T-helper 1 cell treated with Interleukin-12 subunit alpha and Interleukin-12 subunit beta and Interleukin-4 antibody, amounts not matched to agents 30 ng/mL and 1 ng/mL, for 36 hours (primary cell): ENCODE results near the gene PVALEF. TPM values are rescaled to one million over a fixed set of nuclear protein-coding genes. Genes with fewer than 3 reads are reported as not detected.

Experiments used
- intact Hi-C: fragments of 100-400 bp; cut with micrococcal nuclease; formaldehyde crosslinking; loops from one replicate; pipeline ENCODE4 v1.15.1; 2024
- total RNA-seq: library from RNA; stranded (reverse); gene quantifications from 2 replicates; pipeline ENCODE4 v1.2.3, GENCODE V29; 2022

The PVALEF gene
- total RNA-seq, 1 donor from 2014 or later, result not detected

DNA sequence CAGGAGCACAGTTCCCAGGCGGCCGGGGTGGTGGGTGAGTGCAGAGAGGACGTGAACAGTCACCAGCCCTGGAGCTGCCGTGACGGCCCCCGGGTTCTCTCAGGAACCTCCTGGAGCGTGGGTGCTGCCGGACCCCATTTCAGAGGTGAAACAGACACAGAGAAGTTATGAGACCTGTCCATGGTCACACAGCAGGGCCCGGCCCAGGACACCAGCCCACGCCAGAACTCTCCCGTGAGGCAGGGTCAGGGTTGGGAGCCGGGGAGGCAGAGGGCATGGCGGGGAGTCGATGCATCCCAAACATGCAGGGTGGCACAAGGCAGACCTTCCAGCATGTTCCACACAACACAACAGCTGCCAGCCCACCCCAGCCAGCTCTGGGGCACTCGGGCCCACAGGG is 3.8 kb upstream of the PVALEF start:
- intact Hi-C loops, result no loop called here

GRCh38 chr17:81161972-81162371 is 3.3 kb upstream of the PVALEF start:
- intact Hi-C loops, result no loop called here

DNA sequence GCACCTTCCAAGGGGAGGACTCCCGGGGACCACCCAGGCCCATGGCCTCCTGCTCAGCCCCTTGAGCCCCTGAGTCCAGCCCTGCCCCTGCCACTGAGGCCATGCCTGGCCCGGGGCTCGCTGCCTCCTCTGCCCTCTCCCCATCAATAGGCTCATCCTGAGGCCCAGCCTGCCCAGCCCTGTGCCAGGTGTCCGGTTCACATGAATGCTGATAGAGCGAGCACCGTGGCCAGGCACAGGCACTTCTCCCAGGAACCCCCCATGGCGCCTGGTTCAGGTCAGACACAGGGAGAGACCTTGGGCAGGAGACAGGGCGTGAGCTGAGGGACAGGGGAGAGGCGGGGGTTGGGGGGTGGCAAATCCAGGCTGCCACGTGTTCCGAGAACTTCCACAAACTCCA is 2.8 kb upstream of the PVALEF start:
- intact Hi-C loops, result no loop called here

GRCh38 chr17:81163051-81163695 is 2.1 kb upstream of the PVALEF start:
- intact Hi-C loops, result no loop called here

GRCh38 chr17:81163703-81164370 is 1.5 kb upstream of the PVALEF start:
- intact Hi-C loops, result no loop called here

- intact Hi-C loops, result no loop called here
These were observed 699 bp upstream of the PVALEF start for GRCh38 chr17:81164371-81165245.

- intact Hi-C loops, result no loop called here
These were observed 756 bp downstream of the PVALEF start, which contains the start of gene AATK for GRCh38 chr17:81166033-81166492. AATK (minus strand) TSS chr17:81166221; CDS start chr17:81165992, 229 bp downstream.

DNA sequence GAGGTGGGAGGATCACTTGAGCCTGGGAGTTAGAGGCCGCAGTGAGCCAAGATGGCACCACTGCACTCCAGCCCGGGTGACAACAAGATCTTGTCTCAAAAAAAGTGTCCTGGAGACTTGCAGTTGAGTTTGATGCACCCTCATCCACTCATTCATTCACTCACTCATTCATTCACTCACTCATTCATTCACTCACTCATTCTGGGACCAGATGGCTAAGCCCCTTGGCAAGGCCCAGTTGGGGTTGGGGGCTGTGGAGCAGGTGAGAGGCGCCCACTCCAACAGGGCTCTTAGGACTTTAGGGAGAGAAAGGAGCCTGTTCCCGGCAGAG is 1.9 kb downstream of the PVALEF start:
- intact Hi-C loops, result no loop called here

- intact Hi-C loops, result no loop called here
These were observed 2.3 kb downstream of the PVALEF start for GRCh38 chr17:81167638-81168037.

DNA sequence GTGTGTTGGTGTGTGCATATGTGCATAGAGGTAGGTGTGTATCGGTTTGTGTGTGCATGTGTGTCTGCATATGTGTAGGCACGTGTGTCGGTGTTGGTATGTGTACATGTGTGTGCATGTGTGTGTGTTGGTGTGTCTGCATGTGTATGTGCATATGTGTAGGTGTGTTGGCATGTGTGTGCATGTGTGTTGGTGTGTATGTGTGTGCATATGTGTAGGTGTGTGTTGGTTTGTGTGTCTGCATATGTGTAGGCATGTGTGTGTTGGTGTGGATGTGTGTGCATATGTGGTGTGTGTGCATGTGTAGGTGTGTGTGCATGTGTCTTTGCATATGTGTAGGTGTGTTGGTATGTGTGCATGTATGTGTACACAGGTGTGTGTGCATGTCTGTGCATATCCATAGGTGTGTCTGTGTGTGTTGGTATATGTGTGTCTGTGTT is 4.6 kb downstream of the PVALEF start:
- intact Hi-C loops, result no loop called here

GRCh38 chr17:81170727-81171494 is 5.6 kb downstream of the PVALEF start:
- intact Hi-C loops, result no loop called here

DNA sequence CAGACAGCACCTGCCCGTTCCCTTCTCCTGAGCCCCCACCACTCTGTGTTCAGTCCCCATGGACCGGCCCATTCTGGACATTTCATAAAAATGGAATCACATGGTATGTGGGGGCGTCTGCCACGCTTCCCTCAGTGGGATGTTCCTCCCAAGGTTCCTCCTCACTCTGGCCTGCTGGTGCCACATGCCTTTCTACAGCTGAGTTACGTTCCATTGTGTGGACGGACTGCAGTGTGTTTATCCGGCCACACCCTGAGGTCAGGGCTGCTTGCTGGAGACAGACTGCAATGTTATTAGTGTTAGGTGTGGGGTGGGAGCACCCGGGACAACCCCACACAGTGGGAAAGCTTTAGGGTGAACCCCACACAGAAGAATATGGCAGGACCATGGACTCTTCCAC is 6.6 kb downstream of the PVALEF start:
- intact Hi-C loops, result no loop called here

- intact Hi-C loops, result no loop called here
These were observed 7.9 kb downstream of the PVALEF start for GRCh38 chr17:81173052-81173761.

DNA sequence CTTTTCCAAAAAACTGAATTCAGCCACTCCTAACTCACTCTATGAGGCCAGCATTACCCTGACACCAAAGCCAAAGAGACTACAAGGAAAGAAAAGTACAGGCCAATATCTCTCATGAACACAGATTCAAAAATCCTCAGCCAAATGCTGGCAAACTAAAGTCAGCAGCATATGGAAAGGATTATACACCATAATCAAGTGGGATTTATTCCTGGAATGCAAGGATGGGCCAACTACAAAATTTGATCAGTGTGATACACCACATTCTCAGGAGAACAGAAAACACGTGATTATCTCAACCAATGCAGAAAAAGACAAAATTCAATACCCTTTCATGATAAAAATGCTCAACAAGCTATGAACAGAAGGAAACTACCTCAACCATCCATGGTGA is 8.5 kb downstream of the PVALEF start:
- intact Hi-C loops, result no loop called here

GRCh38 chr17:81176666-81177065 is 11.4 kb downstream of the PVALEF start:
- intact Hi-C loops, result no loop called here

DNA sequence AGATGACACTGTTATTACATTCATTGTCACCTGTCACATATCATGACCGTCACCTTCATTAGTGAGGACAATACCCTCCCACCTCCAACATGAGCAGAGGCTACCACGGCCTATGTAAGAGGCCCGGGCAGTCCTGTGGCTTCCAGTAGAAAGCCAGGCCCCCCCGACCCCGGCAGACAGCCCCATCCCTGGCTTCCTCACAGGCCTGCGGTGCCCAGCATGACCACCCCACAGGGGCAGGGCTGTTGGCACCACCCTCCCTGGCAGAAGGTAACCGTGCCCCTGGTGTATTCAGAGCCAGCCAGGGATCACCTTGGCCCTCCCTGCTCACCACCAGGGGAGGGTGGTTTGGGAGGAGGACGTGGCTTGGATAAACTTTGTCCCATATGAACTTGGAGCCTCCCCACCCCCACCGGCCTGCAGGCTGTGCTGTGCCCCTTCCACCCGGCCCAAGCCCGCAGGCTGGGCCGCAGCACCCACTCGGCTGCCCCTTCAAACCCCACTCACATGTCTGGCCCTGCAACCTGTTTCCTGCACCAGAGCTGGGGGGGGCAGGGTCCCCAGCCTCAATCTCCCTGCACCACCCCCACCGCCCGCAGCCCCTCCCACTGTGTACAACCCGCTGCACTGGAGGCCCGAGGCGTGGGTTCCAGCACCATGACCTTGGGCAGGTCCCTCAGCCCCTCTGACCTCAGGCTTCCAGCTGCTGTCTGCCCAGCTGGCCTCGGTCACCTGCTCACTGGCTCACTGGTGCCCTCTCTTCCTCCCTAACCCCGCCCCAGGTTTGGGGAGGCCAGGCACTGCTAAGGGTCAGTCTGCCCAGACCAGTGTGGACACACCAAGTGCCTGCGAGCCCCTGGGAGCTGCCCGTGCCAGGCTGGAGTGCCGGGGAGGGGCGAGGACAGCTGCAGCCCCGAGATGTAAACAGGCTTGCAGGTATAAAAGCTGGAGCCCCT is 13.1 kb downstream of the PVALEF start:
- intact Hi-C loops, result no loop called here

DNA sequence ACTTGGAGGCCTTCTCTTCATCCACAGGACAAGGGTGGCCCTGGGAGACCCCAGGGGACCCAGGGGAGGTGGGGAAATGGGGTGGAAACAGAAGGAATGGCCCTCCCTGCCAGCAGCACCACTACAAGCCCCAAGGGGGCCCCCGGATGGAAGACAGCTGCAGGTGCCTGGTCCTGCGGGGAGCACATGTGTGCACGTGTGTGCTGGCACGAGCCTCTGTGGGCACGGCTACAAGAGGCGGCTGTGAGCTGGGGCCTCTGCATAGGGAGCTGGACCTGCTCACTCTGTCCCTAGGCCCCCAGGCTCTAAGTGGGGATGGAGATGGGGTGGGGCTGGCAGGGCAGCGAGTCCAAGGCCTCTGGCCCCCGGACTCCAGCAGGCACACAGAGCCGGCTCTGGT is 13.9 kb downstream of the PVALEF start:
- intact Hi-C loops, result no loop called here

GRCh38 chr17:81179861-81180260 is 14.6 kb downstream of the PVALEF start:
- intact Hi-C loops, result no loop called here
